Colonic mucosa (tissue), 4 donors: ENCODE measurements around the gene ITM2C. TPM values are rescaled to one million over a fixed set of nuclear protein-coding genes. Genes with fewer than 3 reads are reported as not detected.

ENCODE experiments used
- DNase-seq: peaks from one replicate; pipeline ENCODE4 v3.0.0-alpha.2; 2020
- H3K27ac ChIP-seq: fragments of 200-600 bp; one replicate; pipeline ENCODE4 v1.8.0; 2021
- H3K27me3 ChIP-seq: fragments of 200-600 bp; one replicate; pipeline ENCODE4 v1.8.0; 2021
- H3K36me3 ChIP-seq: fragments of 200-600 bp; one replicate; pipeline ENCODE4 v1.8.0; 2021
- H3K4me1 ChIP-seq: fragments of 200-600 bp; one replicate; pipeline ENCODE4 v1.8.0; 2021; ENCODE audit warnings: mild to moderate bottlenecking
- H3K4me3 ChIP-seq: fragments of 200-600 bp; one replicate; pipeline ENCODE4 v1.8.0; 2021
- H3K9ac ChIP-seq, 2 donors: one replicate each; pipeline ENCODE4 v1.7.0; 2013; ENCODE audit warnings: control low read depth in 2 of 2, low read depth in 2 of 2, low read length in 2 of 2
- H3K9me3 ChIP-seq: fragments of 200-600 bp; one replicate; pipeline ENCODE4 v1.8.0; 2021
- intact Hi-C: fragments of 100-400 bp; cut with DNase I; formaldehyde crosslinking; loops from one replicate; pipeline ENCODE4 v1.14.1; 2022
- total RNA-seq, 2 donors: library from RNA; stranded (reverse); fragmentation: NEBNext Ultra II Directional in 1 of 2; extraction: Animal tissue kit (Norgen Biotek cat#: 25700) in 1 of 2; gene quantifications; one replicate each; pipeline ENCODE4 v1.2.1, GENCODE V29; 2021
- TF ChIP-seq, protein P1 (sequence below): fragments of 200-600 bp; IDR thresholded peaks from one replicate; pipeline ENCODE4 v1.8.0; 2022; ENCODE audit warnings: antibody characterized with exemption, mild to moderate bottlenecking
- donor health status: healthy.
- donor health status: DM: no; HTN: no; CAD: no.
- donor health status: DM: no; HTN: no; CAD: no.

Gene ITM2C
- total RNA-seq, 2 donors from 2014 or later, result 1,192 to 1,707 TPM

DNA sequence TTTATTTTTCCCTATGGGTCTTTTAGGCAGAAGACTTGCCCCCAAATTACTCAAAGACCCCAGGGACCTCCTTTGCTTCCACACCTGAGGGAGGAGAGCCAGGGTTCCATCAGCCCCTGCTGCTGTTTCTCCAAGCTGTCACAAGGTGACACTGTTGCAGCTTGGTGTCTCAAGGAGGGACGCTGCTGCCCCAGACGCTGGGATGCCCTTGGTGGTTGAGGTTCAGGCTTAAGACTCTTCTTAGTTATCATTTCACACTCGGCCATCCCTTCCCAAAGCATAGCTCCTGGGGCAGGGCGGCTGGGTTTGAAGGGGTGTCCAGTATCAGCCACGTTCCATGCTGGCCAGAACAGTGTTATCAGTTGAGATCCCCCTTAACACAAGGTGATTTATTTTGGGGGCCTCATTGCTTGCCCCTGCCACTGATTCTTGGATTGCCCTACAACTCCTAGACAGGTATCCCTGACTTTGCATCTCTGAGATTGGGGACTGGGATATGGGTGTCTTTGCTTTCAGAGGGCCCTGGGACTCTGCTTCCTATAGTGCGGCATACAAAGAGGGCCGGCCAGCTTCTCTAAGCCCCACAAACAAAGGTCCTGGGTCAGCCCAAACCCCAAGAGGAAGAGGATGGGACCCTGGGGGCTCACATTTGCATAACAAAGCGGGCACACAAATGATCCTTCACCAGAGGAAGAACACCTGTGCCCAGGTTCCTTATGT lies 37.6 kb downstream of the ITM2C start:
- intact Hi-C loops, result no loop called here
- peak; percentile 56 for DNase-seq

DNA sequence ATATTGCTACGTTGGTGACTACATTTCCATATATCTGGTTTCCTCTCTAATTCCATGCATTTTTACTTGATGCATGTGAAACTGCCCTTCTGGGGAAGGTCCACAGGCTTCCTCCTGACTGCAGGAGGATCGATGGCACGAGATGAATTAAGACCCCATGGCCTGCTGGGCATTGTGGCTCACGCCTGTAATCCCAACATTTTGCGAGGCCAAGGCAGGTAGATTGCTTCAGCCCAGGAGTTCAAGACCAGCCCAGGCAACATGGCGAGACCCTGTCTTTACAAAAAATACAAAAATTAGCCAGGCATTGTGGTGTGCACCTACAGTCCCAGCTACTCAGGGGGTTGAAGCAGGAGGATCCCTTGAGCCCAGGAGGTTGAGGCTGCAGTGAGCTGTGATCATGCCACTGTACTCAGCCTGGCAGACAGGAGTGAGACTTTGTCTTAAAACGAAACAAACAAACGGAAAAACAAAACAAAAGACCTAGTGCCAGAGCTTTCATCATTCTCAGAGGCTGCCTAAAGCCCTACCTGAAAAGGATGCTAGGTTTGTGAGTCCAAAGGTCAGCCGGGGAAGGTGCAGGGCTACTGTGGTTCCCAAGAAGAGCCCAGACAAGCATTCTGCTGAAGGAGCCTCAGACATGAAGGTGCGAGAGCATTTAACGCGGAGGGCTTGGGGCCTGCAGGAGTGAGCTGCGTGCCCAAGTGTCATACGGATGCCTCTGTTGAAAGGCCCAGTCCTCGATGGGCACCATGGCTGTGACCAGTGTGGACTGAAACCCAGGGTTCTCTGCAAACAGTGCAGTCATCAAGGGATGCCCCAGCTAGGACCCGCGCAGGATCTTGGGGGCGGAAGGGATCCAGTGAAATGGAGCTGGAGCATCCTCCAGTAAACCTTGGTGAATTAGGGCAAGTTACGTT lies 38.7 kb downstream of the ITM2C start:
- intact Hi-C loops, result no loop called here
- Histone ChIP-seq H3K36me3 (no peaks in the 10 kb centered on the region), H3K4me3 (no peak overlapping the region), H3K27ac (no peak overlapping the region), H3K9me3 (no peaks in the 10 kb centered on the region), H3K4me1 (no peaks in the 10 kb centered on the region), H3K9ac (no peak overlapping the region), H3K27me3 (no peaks in the 10 kb centered on the region)
- DNase-seq, result peak; percentile 18
- TF ChIP-seq, protein P1, sequence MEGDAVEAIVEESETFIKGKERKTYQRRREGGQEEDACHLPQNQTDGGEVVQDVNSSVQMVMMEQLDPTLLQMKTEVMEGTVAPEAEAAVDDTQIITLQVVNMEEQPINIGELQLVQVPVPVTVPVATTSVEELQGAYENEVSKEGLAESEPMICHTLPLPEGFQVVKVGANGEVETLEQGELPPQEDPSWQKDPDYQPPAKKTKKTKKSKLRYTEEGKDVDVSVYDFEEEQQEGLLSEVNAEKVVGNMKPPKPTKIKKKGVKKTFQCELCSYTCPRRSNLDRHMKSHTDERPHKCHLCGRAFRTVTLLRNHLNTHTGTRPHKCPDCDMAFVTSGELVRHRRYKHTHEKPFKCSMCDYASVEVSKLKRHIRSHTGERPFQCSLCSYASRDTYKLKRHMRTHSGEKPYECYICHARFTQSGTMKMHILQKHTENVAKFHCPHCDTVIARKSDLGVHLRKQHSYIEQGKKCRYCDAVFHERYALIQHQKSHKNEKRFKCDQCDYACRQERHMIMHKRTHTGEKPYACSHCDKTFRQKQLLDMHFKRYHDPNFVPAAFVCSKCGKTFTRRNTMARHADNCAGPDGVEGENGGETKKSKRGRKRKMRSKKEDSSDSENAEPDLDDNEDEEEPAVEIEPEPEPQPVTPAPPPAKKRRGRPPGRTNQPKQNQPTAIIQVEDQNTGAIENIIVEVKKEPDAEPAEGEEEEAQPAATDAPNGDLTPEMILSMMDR, result no peak

More for the DNA sequence above, 37.6 kb downstream of the ITM2C start:
- no peaks in the 10 kb centered on the region for H3K36me3 ChIP-seq
- H3K4me3 ChIP-seq, result no peak overlapping the region
- H3K9ac ChIP-seq, result no peak overlapping the region
- TF ChIP-seq, protein P1, result peak; percentile 58
- H3K27me3 ChIP-seq, result no peaks in the 10 kb centered on the region
- H3K4me1 ChIP-seq, result no peaks in the 10 kb centered on the region
- no peaks in the 10 kb centered on the region for H3K9me3 ChIP-seq
- H3K27ac ChIP-seq, result no peak overlapping the region

DNA sequence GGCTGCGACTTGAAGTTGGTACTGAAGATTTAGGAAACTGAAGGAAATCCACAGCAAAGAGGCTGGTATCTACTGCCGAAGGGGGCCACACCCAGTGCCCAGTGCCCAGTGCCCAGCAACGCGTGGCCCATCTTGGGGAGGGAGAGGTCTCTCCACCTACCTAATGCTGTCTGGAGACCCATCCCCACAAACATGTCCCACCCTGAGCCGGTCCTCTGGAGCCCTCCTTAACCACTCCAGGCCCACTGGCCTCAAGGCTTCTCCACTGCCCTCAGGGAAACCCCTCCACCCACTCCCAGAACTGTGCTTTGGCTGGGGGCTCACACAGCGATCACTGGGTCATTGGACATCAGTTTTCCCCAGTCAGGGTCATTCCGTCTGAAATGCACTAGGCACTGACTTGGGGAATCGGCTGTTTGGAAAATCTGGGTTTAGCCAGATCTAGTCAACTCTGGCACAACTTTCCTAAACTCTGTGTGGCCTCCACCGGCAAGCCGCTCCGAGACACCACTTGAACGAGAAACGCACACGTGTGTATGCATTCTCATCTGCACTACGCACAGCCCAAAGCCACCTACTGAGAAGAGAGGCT lies 40.2 kb downstream of the ITM2C start:
- peak; percentile 12 for DNase-seq
- Histone ChIP-seq H3K9me3 (no peaks in the 10 kb centered on the region), H3K4me3 (no peak overlapping the region), H3K27ac (no peak overlapping the region), H3K9ac (no peak overlapping the region), H3K27me3 (no peaks in the 10 kb centered on the region), H3K4me1 (no peaks in the 10 kb centered on the region), H3K36me3 (no peaks in the 10 kb centered on the region)
- TF ChIP-seq, protein P1, result no peak
- intact Hi-C loops, result loop anchor here (5.0 kb wide), 2 partner anchors 78 to 82 kb away; no protein-coding TSS in a partner anchor

DNA sequence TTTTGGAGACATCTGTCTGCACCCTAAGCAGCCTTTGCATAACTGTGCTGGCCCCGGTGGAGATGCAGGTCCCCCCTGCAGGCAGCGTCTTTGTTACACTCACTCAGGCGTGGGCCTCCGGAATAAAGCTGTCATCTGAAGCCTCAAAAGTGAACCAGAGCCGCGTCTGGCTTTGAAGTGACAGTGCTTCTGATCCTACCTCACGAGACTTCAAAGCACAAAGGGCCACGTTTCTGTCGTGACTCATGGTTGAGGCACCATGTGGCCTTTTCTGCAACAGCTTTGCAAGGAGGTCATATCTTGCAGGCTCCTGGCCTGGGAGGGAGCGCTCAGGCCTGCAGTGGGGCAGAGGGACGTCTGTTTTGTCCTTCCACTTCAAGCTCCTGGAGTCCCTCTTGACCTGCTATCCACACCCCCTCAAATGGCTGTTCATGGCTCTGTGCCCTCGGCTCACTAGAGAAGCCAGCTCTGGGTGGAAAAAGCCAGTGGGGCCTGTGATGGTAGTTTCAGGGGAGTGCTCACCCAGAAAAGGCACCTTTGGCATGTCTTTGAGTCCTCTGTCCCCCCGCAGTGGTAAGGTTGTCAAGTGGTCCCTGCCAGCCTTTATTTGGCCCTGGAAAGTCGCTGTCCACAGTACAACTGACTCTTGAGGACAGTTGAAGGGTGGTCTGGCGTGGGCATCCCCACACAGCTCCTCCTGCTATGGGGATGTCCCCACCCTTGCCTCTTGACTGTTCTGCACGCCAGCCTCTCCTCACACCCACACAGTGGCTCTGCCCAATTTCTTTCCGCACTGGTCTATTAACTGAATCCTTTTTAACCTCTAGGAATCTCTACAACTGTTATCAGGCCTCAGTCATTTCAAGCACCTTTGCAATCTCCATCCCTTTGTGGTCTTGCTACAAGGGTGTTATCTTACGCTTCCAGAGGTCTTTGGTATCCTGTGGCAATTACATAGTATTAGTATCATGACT lies 41.0 kb downstream of the ITM2C start:
- Histone ChIP-seq H3K36me3 (no peaks in the 10 kb centered on the region), H3K9me3 (no peaks in the 10 kb centered on the region), H3K27me3 (no peaks in the 10 kb centered on the region), H3K4me3 (no peak overlapping the region), H3K27ac (no peak overlapping the region), H3K9ac (no peak overlapping the region), H3K4me1 (no peaks in the 10 kb centered on the region)
- intact Hi-C loops, result loop anchor here (5.0 kb wide), 2 partner anchors 78 to 82 kb away; no protein-coding TSS in a partner anchor
- TF ChIP-seq, protein P1, result no peak
- DNase-seq, result peak; percentile 16
